Mammary epithelial cell (primary cell): ENCODE data around the gene PHF13.

Source experiments
- EZH2 ChIP-seq: IDR thresholded peaks from 2 replicates; pipeline ENCODE4 v1.6.1; 2012; ENCODE audit warnings: low read length, inconsistent platforms, borderline replicate concordance
- TF ChIP-seq, protein P1 (sequence below), 2 donors: IDR thresholded peaks in 1 of 2; conservative IDR thresholded peaks in 1 of 2; 2 replicates each; pipeline ENCODE4 v1.5.1; 2011 to 2012; ENCODE audit warnings: inconsistent platforms in 2 of 2, low read length in 2 of 2, mild to moderate bottlenecking in 2 of 2, control low read depth in 1 of 2, low read depth in 1 of 2; ENCODE audit not compliant: insufficient read depth in 1 of 2; ENCODE audit errors: extremely low read depth in 1 of 2

GRCh38 chr1:6628971-6629479 lies 15.5 kb downstream of the PHF13 start:
- TF ChIP-seq, protein P1, sequence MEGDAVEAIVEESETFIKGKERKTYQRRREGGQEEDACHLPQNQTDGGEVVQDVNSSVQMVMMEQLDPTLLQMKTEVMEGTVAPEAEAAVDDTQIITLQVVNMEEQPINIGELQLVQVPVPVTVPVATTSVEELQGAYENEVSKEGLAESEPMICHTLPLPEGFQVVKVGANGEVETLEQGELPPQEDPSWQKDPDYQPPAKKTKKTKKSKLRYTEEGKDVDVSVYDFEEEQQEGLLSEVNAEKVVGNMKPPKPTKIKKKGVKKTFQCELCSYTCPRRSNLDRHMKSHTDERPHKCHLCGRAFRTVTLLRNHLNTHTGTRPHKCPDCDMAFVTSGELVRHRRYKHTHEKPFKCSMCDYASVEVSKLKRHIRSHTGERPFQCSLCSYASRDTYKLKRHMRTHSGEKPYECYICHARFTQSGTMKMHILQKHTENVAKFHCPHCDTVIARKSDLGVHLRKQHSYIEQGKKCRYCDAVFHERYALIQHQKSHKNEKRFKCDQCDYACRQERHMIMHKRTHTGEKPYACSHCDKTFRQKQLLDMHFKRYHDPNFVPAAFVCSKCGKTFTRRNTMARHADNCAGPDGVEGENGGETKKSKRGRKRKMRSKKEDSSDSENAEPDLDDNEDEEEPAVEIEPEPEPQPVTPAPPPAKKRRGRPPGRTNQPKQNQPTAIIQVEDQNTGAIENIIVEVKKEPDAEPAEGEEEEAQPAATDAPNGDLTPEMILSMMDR (conservative IDR thresholded peaks at IDR 0.05 in 1 of 2, IDR thresholded peaks at IDR 0.05 in 1 of 2; ENCODE audit: extremely low read depth in 1 of 2, insufficient read depth in 1 of 2, low read depth in 1 of 2, low read length in 2 of 2) = no peak
- no peak for TF ChIP-seq EZH2
